BLaER1 treated with 17β-estradiol and CSF1 and Interleukin-3, amounts not matched to agents 10 nM and 100 nM (cell line): ENCODE data around the gene SENP2.
A peak's percentile ranks its signal among the peaks of the same experiment; 100 is the strongest.

Source experiments
- H3K27ac ChIP-seq, 11 experiments: shearing (Covaris generic); formaldehyde crosslinking; 2 replicates each; pipeline ENCODE4 v1.8.1; 2022
- H3K27me3 ChIP-seq, 11 experiments: shearing (Covaris generic); formaldehyde crosslinking; 2 replicates each; pipeline ENCODE4 v1.8.1; 2022
- H3K36me3 ChIP-seq, 11 experiments: shearing (Covaris generic); formaldehyde crosslinking; 2 replicates each; pipeline ENCODE4 v1.8.1; 2022
- H3K4me1 ChIP-seq, 10 experiments: shearing (Covaris generic); formaldehyde crosslinking; 2 replicates each; pipeline ENCODE4 v1.8.1; 2022
- H3K4me2 ChIP-seq, 11 experiments: shearing (Covaris generic); formaldehyde crosslinking; 2 replicates each; pipeline ENCODE4 v1.8.1; 2022
- H3K4me3 ChIP-seq, 10 experiments: shearing (Covaris generic); formaldehyde crosslinking; 2 replicates each; pipeline ENCODE4 v1.8.1; 2022
- H3K9ac ChIP-seq, 11 experiments: shearing (Covaris generic); formaldehyde crosslinking; 2 replicates each; pipeline ENCODE4 v1.8.1; 2022
- H3K9me3 ChIP-seq, 11 experiments: shearing (Covaris generic); formaldehyde crosslinking; replicated peaks in 1 of 11; 2 replicates each; pipeline ENCODE4 v1.8.1; 2022
- H4K20me1 ChIP-seq, 11 experiments: shearing (Covaris generic); formaldehyde crosslinking; 2 replicates each; pipeline ENCODE4 v1.8.1; 2022
- Cebpa-rat ChIP-seq, 11 experiments: shearing (Covaris generic); IDR thresholded peaks; 2 replicates each; pipeline ENCODE4 v1.8.1; 2022

The SENP2 gene

GRCh38 chr3:185648396-185648795 is 62.3 kb downstream of the SENP2 start:
- no peaks in the 10 kb centered on the region for H4K20me1 ChIP-seq
- no peak overlapping the region for H3K27ac ChIP-seq
- no peak overlapping the region for H3K9ac ChIP-seq
- H3K27me3 ChIP-seq: no peaks in the 10 kb centered on the region
- 0 out of 20 replicates have a peak, but pooled peaks cover 0 to 3% (median 0%) of the 10 kb centered on the region in 10 experiments for H3K4me1 ChIP-seq
- no peak for TF ChIP-seq Cebpa-rat (IDR thresholded peaks at IDR 0.05)
- H3K36me3 ChIP-seq: no peaks in the 10 kb centered on the region
- no peak overlapping the region for H3K4me2 ChIP-seq
- H3K4me3 ChIP-seq: no peak overlapping the region
- no peaks in the 10 kb centered on the region for H3K9me3 ChIP-seq

- TF ChIP-seq Cebpa-rat (IDR thresholded peaks at IDR 0.05): no peak
- no peak overlapping the region for H3K27ac ChIP-seq
- no peak overlapping the region for H3K9ac ChIP-seq
- H4K20me1 ChIP-seq: no peaks in the 10 kb centered on the region
- H3K4me3 ChIP-seq: no peak overlapping the region
- H3K36me3 ChIP-seq: no peaks in the 10 kb centered on the region
- no peaks in the 10 kb centered on the region for H3K27me3 ChIP-seq
- no peaks in the 10 kb centered on the region for H3K9me3 ChIP-seq
- H3K4me1 ChIP-seq: 0 out of 20 replicates have a peak, but pooled peaks cover 0 to 3% (median 0%) of the 10 kb centered on the region in 10 experiments
- peak overlapping the region in 1 of 11 experiments; percentile 6; a peak in 2 of 22 replicates for H3K4me2 ChIP-seq
Measured at GRCh38 chr3:185649414-185649813, 63.3 kb downstream of the SENP2 start.

- no peak for TF ChIP-seq Cebpa-rat (IDR thresholded peaks at IDR 0.05)
- Histone ChIP-seq H3K4me1 (0 out of 20 replicates have a peak, but pooled peaks cover 0 to 3% (median 0%) of the 10 kb centered on the region in 10 experiments), H3K27ac (no peak overlapping the region), H3K27me3 (no peaks in the 10 kb centered on the region), H3K9ac (no peak overlapping the region), H4K20me1 (no peaks in the 10 kb centered on the region), H3K4me2 (no peak overlapping the region), H3K9me3 (no peaks in the 10 kb centered on the region), H3K4me3 (no peak overlapping the region), H3K36me3 (no peaks in the 10 kb centered on the region)
Measured at GRCh38 chr3:185651971-185652370, 65.9 kb downstream of the SENP2 start.

- Histone ChIP-seq H3K9ac (no peak overlapping the region), H3K9me3 (no peaks in the 10 kb centered on the region), H4K20me1 (no peaks in the 10 kb centered on the region), H3K36me3 (no peaks in the 10 kb centered on the region), H3K27ac (no peak overlapping the region), H3K27me3 (no peaks in the 10 kb centered on the region), H3K4me2 (no peak overlapping the region), H3K4me1 (peaks cover 0 to 9% (median 0%) of the 10 kb centered on the region in 10 experiments; a peak in 5 of 20 replicates), H3K4me3 (no peak overlapping the region)
- TF ChIP-seq Cebpa-rat (IDR thresholded peaks at IDR 0.05): no peak
Measured at GRCh38 chr3:185653949-185654757, 68.1 kb downstream of the SENP2 start.

- Histone ChIP-seq H3K9me3 (no peaks in the 10 kb centered on the region), H3K36me3 (no peaks in the 10 kb centered on the region), H3K4me3 (no peak overlapping the region), H3K27me3 (no peaks in the 10 kb centered on the region), H3K4me1 (peaks cover 0 to 15% (median 2%) of the 10 kb centered on the region in 10 experiments; a peak in 11 of 20 replicates), H4K20me1 (no peaks in the 10 kb centered on the region), H3K9ac (no peak overlapping the region), H3K4me2 (no peak overlapping the region), H3K27ac (no peak overlapping the region)
- no peak for TF ChIP-seq Cebpa-rat (IDR thresholded peaks at IDR 0.05)
Measured at GRCh38 chr3:185654758-185655145, 68.7 kb downstream of the SENP2 start.

GRCh38 chr3:185655426-185656320 is 69.6 kb downstream of the SENP2 start:
- peaks cover 0 to 21% (median 8%) of the 10 kb centered on the region in 10 experiments; a peak in 13 of 20 replicates for H3K4me1 ChIP-seq
- no peak for TF ChIP-seq Cebpa-rat (IDR thresholded peaks at IDR 0.05)
- H3K36me3 ChIP-seq: no peaks in the 10 kb centered on the region
- no peak overlapping the region for H3K4me3 ChIP-seq
- no peak overlapping the region for H3K4me2 ChIP-seq
- H3K27me3 ChIP-seq: no peaks in the 10 kb centered on the region
- H3K27ac ChIP-seq: no peak overlapping the region
- no peaks in the 10 kb centered on the region for H4K20me1 ChIP-seq
- H3K9me3 ChIP-seq: no peaks in the 10 kb centered on the region
- no peak overlapping the region for H3K9ac ChIP-seq

GRCh38 chr3:185656321-185656840 is 70.3 kb downstream of the SENP2 start:
- Histone ChIP-seq H3K4me2 (no peak overlapping the region), H4K20me1 (no peaks in the 10 kb centered on the region), H3K36me3 (no peaks in the 10 kb centered on the region), H3K27me3 (no peaks in the 10 kb centered on the region), H3K4me3 (no peak overlapping the region), H3K4me1 (peaks cover 0 to 21% (median 8%) of the 10 kb centered on the region in 10 experiments; a peak in 13 of 20 replicates), H3K9me3 (no peaks in the 10 kb centered on the region), H3K27ac (no peak overlapping the region), H3K9ac (no peak overlapping the region)
- TF ChIP-seq Cebpa-rat (IDR thresholded peaks at IDR 0.05): no peak

- no peaks in the 10 kb centered on the region for H3K27me3 ChIP-seq
- H3K27ac ChIP-seq: no peak overlapping the region
- H3K36me3 ChIP-seq: no peaks in the 10 kb centered on the region
- no peak for TF ChIP-seq Cebpa-rat (IDR thresholded peaks at IDR 0.05)
- peaks cover 0 to 21% (median 8%) of the 10 kb centered on the region in 10 experiments; a peak in 13 of 20 replicates for H3K4me1 ChIP-seq
- H4K20me1 ChIP-seq: no peaks in the 10 kb centered on the region
- no peak overlapping the region for H3K4me2 ChIP-seq
- H3K9me3 ChIP-seq: no peaks in the 10 kb centered on the region
- H3K9ac ChIP-seq: no peak overlapping the region
- H3K4me3 ChIP-seq: no peak overlapping the region
Measured at GRCh38 chr3:185657211-185657610, 71.1 kb downstream of the SENP2 start.
